ENCODE results near the gene KRTAP5-3. TPM values are rescaled to one million over a fixed set of nuclear protein-coding genes. Genes with fewer than 3 reads are reported as not detected.

KRTAP5-3 gene
- total and polyA plus RNA-seq, 9 of the 15 experiments (the other 6 are each of a cell fraction or from before 2014, with no cell fraction given): not detected

DNA sequence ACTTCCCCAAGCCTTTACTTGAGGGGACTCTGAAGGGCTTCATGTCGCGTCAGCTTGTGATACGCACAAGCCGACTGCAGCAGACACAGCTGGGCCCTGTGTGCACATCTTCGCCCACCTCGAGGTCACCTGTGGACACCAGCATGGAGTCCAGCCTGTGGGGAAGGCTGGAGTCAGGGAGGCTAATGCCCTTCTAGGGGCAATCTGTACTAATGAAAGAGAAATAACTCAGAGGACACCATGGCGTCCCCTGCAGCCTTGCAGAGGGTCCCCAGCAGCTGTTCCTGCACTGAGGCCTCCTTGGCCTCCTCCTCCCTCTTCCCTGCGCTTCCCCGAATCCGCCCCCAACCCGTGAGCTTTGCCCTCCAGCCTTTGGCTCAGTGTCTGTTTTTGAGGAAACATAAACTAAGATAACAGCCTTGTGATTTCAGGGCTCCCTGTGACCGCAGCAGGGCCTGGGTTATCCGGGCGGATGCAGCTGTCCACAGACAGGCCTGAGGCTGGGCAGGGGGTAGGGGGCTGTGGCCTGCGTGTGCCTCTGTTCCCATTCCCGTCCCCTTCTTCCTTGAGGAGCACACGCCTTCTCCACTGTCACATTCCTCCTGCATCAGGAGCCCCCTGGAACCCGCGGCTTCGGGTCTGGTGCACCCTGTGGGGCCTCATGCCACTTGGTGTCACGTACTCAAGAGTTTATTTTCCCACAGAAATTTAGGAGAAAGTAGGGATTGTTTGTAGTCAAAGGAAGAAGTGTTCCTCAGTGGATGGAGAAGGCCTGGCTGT, 46.3 kb upstream of the KRTAP5-3 start:
- no TSS peak for BruUV-seq (replicated peaks)
- 1% methylated on average over 21 of the region's 21 CpGs for WGBS (ENCODE audit: insufficient coverage, low coverage, missing lambda C conversion rate)
- POLR2A ChIA-PET: interaction anchor here (0.9 kb wide), 1 partner anchor 8 kb away, joined by 4 read pairs; no protein-coding TSS in a partner anchor

More for the DNA sequence above, 46.3 kb upstream of the KRTAP5-3 start:
- in situ Hi-C loops (cut with MboI) (loop anchor here (5.0 kb wide), 1 partner anchor 38 kb away; no protein-coding TSS in a partner anchor), intact Hi-C loops (cut with micrococcal nuclease) (loop anchor here (5.0 kb wide), 1 partner anchor 38 kb away; no protein-coding TSS in a partner anchor)
- H3K9me3 ChIP-seq (replicated peaks; ENCODE audit: control insufficient read depth, insufficient read depth, low read depth, low read length): no peaks in the 10 kb centered on the region
- no peak overlapping the region for H3K4me2 ChIP-seq (ENCODE audit: insufficient read depth, low read length)
- H4K20me1 ChIP-seq (replicated peaks; ENCODE audit: control insufficient read depth, insufficient read depth, low read length): peaks cover 17% of the 10 kb centered on the region
- H3K27ac ChIP-seq (ENCODE audit: extremely low read depth, low read depth, low read length): no peak overlapping the region
- peaks cover 0 to 10% of the 10 kb centered on the region in 2 experiments; a peak in 2 of 5 replicates for H3K4me1 ChIP-seq (replicated peaks in 1 of 2; ENCODE audit: control insufficient read depth in 2 of 2, insufficient read depth in 2 of 2, low read length in 2 of 2)
- no peak overlapping the region for H3K4me3 ChIP-seq
- H3K9me1 ChIP-seq (ENCODE audit: control insufficient read depth, insufficient read depth, low read length): no peaks in the 10 kb centered on the region
- ATAC-seq: no peak
- DNase-seq (ENCODE audit: extremely low read depth in 1 of 4, low spot score in 3 of 4): peak in 1 of 4 experiments; percentile 14
- no peaks in the 10 kb centered on the region for H3K79me2 ChIP-seq (ENCODE audit: control insufficient read depth, insufficient read depth, low read length)
- no peak overlapping the region for H3K9ac ChIP-seq (ENCODE audit: insufficient read depth in 1 of 2, low read depth in 2 of 2, low read length in 2 of 2)
- FAIRE-seq: no peak
- CTCF ChIA-PET (ENCODE audit: low intra/inter-chr PET ratio): no interaction called here
- no peak overlapping the region for H2AFZ ChIP-seq (ENCODE audit: low read depth, low read length)
- peaks cover 32 to 87% of the 10 kb centered on the region in 2 experiments; a peak in 4 of 5 replicates for H3K27me3 ChIP-seq (ENCODE audit: control insufficient read depth in 2 of 2, insufficient read depth in 2 of 2, low read length in 2 of 2)
- peak; percentile 63 for TF ChIP-seq TCF3 (CRISPR knock-in tag; IDR thresholded peaks at IDR 0.05)
- TF ChIP-seq HDAC3 (IDR thresholded peaks at IDR 0.05; ENCODE audit: borderline replicate concordance, partially characterized antibody): no peak
- no peak for TF ChIP-seq NR2C2 (CRISPR knock-in tag; IDR thresholded peaks at IDR 0.05)
- peak; percentile 66; the same call in 1 of the 2 replicates for TF ChIP-seq NR2C2 (tag; IDR thresholded peaks at IDR 0.05)
- TF ChIP-seq CBFA2T3 (IDR thresholded peaks at IDR 0.05): peak; percentile 44
- H3K36me3 ChIP-seq (ENCODE audit: control insufficient read depth, insufficient read depth, low read length): no peaks in the 10 kb centered on the region

All from K562 (cell line).